Activated naive CD8-positive, alpha-beta T cell (primary cell): ENCODE measurements around the gene NRXN3.

Experiments
- H3K27ac Mint-ChIP-seq: one replicate; pipeline ENCODE4 v1.8.0; 2021; ENCODE audit warnings: mixed read lengths
- H3K27me3 Mint-ChIP-seq: one replicate; pipeline ENCODE4 v1.8.0; 2021; ENCODE audit warnings: mixed read lengths
- H3K36me3 Mint-ChIP-seq: one replicate; pipeline ENCODE4 v1.8.0; 2021; ENCODE audit warnings: mixed read lengths
- H3K4me1 Mint-ChIP-seq: one replicate; pipeline ENCODE4 v1.8.0; 2021; ENCODE audit warnings: low read depth, mixed read lengths
- H3K4me3 Mint-ChIP-seq: one replicate; pipeline ENCODE4 v1.8.0; 2021; ENCODE audit warnings: mild to moderate bottlenecking, mixed read lengths
- H3K9me3 Mint-ChIP-seq: one replicate; pipeline ENCODE4 v1.8.0; 2021; ENCODE audit warnings: low read depth, mixed read lengths

Gene NRXN3

DNA sequence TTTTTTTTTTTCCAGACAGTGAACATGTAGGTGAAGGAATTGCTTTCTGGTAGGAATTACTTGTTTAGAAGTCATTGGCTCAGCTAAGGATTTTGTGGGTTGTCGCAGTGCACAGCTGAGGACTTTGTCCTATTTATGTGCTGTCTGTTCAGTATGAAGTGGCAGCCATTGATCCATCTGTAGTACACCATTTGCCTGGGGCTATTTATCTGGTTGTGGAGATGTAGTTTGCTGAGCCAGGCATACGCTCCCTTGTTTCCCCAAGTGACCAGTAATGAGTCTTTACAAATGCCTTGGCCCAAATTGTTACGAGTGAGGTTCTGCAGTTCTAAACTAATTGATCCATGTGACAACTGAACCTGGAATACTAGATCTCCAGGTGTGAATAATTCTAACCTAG, 140.1 kb downstream of the NRXN3 start:
- Mint-ChIP-seq H3K27ac (no peak overlapping the region), H3K36me3 (no peaks in the 10 kb centered on the region), H3K27me3 (peaks cover 4% of the 10 kb centered on the region), H3K4me3 (no peak overlapping the region), H3K9me3 (no peaks in the 10 kb centered on the region), H3K4me1 (no peaks in the 10 kb centered on the region)

DNA sequence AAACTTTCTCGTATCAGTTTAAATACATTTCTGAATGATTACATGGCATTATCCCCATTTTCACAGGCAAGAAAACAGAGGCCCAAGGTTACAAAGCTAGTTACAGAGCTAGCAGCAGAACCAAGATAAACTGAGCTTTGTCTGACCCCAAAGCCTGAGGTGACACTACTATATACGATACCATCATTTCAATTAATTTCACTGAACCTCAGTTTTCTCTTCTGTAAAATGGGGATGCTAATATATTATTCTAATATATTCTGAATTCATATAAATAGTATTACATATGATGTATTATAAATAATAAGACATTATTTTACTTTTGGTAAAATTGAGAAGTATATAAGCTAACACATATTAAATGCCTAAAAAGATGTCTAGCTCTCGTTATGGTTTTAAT, 143.3 kb downstream of the NRXN3 start:
- H3K36me3 Mint-ChIP-seq: no peaks in the 10 kb centered on the region
- no peaks in the 10 kb centered on the region for H3K4me1 Mint-ChIP-seq
- H3K4me3 Mint-ChIP-seq: no peak overlapping the region
- H3K27me3 Mint-ChIP-seq: peaks cover 2% of the 10 kb centered on the region
- H3K9me3 Mint-ChIP-seq: no peaks in the 10 kb centered on the region
- no peak overlapping the region for H3K27ac Mint-ChIP-seq

DNA sequence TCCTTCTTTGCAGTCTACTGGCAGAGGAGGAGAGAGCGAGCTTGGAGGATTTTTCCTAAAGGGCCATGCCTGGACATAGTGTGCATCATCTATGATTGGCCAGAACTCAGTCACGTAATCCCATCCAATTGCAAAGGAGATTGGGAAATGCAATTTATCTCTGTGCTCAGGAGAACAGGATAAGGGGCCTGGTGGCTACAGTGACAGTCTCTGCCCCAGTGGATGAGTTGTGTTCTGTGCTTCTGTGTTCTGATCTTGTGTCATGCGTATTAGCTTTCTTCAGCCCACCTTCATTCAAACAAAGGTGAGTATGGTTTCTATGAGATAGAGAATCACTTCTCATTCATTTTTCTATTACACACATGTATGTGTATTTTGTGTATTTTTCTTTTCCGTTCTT, 144.3 kb downstream of the NRXN3 start:
- Mint-ChIP-seq H3K36me3 (no peaks in the 10 kb centered on the region), H3K27ac (no peak overlapping the region), H3K4me3 (no peak overlapping the region)

DNA sequence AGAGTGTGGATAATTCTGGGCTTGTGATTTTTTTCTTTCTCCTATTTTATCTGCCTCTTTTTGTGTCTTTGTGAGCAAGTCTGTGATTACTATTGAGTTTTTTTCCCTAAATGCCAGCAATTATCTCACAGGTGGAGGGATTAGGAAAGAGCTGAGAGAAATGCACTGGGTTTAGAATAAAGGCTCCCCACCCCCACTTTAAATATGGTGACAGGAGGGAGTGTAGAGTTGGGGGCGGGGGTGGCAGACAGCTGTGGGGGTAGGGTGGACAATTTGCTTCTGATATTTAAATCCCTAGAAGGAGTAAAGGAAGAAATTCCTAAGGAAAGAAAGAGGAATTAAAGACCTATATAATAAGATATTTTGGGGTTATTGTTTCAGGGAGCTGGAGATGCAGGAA, 145.9 kb downstream of the NRXN3 start:
- no peaks in the 10 kb centered on the region for H3K36me3 Mint-ChIP-seq
- H3K27me3 Mint-ChIP-seq: peaks cover 8% of the 10 kb centered on the region
- no peak overlapping the region for H3K27ac Mint-ChIP-seq
- no peak overlapping the region for H3K4me3 Mint-ChIP-seq
- no peaks in the 10 kb centered on the region for H3K9me3 Mint-ChIP-seq
- no peaks in the 10 kb centered on the region for H3K4me1 Mint-ChIP-seq

More for the DNA sequence above, 144.3 kb downstream of the NRXN3 start:
- Mint-ChIP-seq H3K4me1 (no peaks in the 10 kb centered on the region), H3K27me3 (peaks cover 2% of the 10 kb centered on the region), H3K9me3 (no peaks in the 10 kb centered on the region)

DNA sequence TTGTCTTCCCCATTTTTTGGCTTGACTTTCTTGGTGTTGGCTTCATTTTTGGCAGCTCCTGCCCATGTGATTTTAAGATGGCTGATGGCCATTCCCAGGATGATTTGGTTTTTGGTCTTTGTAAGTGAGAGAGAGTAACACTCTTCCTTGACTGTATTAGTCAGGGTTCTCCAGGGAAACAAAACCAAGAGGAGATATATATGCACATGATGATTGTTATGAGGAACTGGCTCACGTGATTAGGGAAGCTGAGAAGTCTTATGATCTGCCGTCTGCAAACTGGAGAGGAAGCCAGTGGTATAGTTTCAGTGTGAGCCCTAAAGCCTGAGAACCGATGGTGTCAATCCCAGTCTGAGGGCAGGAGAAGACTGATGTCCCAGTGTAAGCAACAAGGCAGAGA, 146.6 kb downstream of the NRXN3 start:
- Mint-ChIP-seq H3K27ac (no peak overlapping the region), H3K4me3 (no peak overlapping the region), H3K36me3 (no peaks in the 10 kb centered on the region), H3K27me3 (peaks cover 6% of the 10 kb centered on the region), H3K9me3 (no peaks in the 10 kb centered on the region), H3K4me1 (no peaks in the 10 kb centered on the region)

DNA sequence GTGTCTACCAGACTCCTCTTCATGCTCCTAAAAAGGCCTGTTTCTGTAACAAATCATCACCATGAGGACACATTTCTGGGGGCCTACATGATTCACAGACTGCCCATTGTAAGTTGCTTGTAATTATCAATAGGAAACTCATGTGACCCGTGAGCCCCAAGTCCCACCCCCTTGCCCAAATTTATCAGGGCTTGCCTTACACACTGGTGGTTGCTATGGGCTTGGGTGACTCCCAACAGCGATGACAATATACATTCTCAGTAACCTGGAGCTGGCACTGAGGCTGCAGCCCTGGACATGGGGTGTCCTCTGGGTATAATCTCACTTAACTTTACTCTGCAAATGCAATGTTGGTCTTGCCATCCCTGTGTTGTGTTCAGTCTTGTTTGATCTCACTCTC, 149.2 kb downstream of the NRXN3 start:
- no peak overlapping the region for H3K27ac Mint-ChIP-seq
- no peaks in the 10 kb centered on the region for H3K9me3 Mint-ChIP-seq
- H3K36me3 Mint-ChIP-seq: no peaks in the 10 kb centered on the region
- H3K4me3 Mint-ChIP-seq: no peak overlapping the region
- no peaks in the 10 kb centered on the region for H3K4me1 Mint-ChIP-seq
- peaks cover 12% of the 10 kb centered on the region for H3K27me3 Mint-ChIP-seq

DNA sequence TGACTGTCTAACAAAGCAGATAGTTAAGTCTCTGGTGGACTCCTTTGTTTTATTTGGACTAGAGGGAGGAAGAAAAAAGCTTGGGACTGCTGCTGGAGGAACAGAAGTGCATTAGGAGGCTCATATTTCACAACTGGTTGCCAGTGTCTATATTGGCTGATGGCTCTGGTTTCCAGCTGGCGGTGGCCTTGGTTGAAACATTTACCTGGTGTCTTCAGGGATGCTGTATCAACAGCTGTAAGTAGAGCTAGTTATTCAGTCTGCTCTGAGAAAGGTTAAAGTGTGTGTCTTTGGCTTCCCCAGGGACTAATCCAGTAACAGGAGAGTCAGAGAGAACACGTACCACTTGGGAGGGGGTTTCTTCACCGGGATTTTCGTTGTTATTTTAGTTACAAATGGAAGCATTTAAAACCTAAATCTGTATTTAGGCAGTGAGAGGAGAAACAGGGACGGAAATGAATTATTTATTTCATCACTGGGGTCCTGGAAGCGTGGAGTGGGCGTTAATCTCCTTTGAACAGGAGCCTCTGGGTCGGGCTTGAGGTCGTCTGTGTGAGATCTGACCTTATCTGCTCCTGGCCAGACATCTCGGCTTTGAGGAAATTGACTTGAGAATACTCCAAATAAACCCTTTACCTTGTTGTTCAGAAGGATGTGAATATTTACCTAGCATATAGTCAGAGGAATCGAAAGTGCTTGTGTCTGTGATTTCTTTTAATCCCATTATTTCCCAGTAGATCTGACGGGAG, 149.9 kb downstream of the NRXN3 start:
- no peaks in the 10 kb centered on the region for H3K9me3 Mint-ChIP-seq
- H3K27ac Mint-ChIP-seq: no peak overlapping the region
- H3K4me3 Mint-ChIP-seq: no peak overlapping the region
- H3K4me1 Mint-ChIP-seq: no peaks in the 10 kb centered on the region
- H3K27me3 Mint-ChIP-seq: peaks cover 12% of the 10 kb centered on the region
- no peaks in the 10 kb centered on the region for H3K36me3 Mint-ChIP-seq

DNA sequence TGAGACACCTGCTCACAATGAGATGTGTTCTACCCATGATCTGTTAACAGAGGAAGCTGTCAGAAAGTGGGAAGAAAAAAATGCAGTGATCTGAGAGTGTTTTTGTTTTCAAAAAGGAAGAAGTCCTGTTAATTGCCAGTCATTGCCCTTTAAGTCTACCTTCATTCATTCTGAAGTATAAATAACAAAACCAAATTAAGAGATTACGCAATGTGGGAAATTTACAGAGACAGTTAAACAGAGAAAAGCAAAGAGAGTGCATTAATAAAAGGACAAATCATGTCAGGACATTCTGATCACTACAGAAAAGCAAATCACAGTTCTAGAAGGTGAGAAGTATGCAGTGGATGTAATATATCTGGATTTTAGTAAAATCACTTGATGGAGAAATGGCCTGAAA, 154.2 kb downstream of the NRXN3 start:
- Mint-ChIP-seq H3K9me3 (no peaks in the 10 kb centered on the region), H3K36me3 (no peaks in the 10 kb centered on the region), H3K4me1 (no peaks in the 10 kb centered on the region), H3K4me3 (no peak overlapping the region), H3K27me3 (peaks cover 12% of the 10 kb centered on the region), H3K27ac (no peak overlapping the region)

DNA sequence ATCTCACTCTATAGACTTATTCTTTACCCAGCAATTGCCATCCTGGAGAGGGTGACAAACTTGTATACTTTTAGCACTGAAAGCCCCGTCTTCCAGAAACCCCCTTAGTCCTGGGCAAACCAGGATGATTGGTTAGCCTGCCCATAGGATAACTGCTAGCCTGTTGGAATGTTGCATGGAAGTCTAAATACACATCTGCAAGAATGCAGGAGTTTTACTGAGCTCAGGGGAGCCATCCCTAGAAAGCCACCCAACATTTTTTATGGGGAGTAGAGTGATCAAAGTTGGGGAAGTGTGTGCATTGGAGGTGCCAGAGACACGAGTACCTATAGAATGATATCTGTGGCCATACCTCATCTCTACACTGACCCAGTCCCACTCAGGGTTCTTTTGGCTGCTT, 155.7 kb downstream of the NRXN3 start:
- H3K36me3 Mint-ChIP-seq: no peaks in the 10 kb centered on the region
- H3K27me3 Mint-ChIP-seq: peaks cover 6% of the 10 kb centered on the region
- no peaks in the 10 kb centered on the region for H3K4me1 Mint-ChIP-seq
- no peak overlapping the region for H3K27ac Mint-ChIP-seq
- H3K4me3 Mint-ChIP-seq: no peak overlapping the region
- no peaks in the 10 kb centered on the region for H3K9me3 Mint-ChIP-seq

DNA sequence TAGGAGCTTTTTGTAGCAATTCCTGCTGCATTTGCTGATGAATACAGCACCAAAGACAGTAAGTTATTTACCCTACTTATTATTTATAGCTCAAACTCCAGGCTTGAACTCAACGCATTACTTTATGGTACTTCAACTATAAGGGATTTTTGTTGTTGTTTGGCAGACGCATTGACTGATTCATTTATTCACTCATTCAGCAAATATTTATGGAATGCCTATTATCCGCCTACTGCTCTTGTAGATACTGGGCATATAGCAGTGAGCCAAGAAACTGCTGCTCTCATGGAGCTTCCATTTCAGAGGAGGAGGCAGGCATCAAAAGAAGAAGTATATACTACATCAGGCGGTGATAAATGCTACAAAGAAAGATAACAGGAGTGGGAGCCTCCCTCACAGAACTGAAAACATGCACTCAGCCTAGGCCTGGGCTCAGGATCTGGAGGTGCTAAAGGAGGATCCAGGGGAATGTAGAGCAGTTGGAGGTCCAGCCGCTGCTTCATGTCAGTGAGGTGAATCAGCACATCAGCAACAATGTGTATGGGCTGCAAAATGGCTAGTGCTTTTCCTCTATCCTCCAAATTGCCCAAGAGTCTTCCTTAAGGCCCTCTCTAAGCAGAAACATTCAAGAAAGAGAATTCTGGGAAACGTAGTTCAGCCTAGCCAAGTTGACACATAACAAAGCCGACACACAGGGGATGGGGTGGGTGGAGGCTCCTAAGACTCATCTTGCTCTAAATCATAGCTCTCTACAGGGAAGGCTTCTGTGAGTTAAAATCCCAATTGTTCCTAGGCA, 157.5 kb downstream of the NRXN3 start:
- no peaks in the 10 kb centered on the region for H3K4me1 Mint-ChIP-seq
- peaks cover 3% of the 10 kb centered on the region for H3K27me3 Mint-ChIP-seq
- no peaks in the 10 kb centered on the region for H3K9me3 Mint-ChIP-seq
- no peak overlapping the region for H3K4me3 Mint-ChIP-seq
- H3K27ac Mint-ChIP-seq: no peak overlapping the region
- H3K36me3 Mint-ChIP-seq: no peaks in the 10 kb centered on the region

DNA sequence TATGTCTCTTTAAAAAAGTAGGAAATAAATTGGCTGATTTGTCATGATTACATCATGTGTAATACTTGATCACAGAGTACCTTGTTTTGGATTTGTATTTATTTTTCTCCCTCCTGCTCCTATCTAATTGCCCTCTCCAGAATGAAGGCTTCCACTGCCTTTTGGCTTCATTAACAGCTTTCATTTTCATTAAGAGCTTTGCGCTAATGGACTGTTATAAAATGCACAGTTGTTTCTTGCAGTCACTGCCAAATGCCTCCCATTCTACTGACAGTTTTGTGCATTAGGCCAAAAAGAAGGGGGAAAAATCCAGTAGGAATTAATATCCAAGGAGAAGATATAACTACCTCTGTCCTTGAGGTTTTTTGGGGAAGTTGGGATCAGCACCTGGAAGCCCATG, 159.2 kb downstream of the NRXN3 start:
- no peak overlapping the region for H3K4me3 Mint-ChIP-seq

DNA sequence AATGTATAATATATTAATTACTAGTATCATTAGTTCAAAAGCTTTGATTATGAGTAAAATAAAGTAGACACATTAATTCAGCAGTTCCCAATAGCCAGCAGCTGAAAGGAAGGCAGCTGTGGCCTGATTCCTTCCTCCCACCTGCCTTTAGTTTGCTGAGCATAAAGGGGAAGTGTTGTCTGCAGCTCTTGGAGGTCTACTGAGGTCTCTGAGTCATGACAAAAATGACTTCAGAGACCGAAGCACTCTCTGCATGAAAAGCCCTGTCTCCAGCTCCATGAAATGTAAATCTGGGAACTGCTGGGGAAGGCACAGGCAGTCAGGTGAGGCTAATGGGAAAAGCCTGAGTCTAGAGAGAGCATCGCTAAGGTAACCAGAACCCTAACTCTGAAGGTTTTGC, 165.4 kb downstream of the NRXN3 start:
- Mint-ChIP-seq H3K4me3 (no peak overlapping the region), H3K36me3 (no peaks in the 10 kb centered on the region), H3K27me3 (peaks cover 10% of the 10 kb centered on the region), H3K4me1 (no peaks in the 10 kb centered on the region), H3K9me3 (no peaks in the 10 kb centered on the region), H3K27ac (no peak overlapping the region)

More for the DNA sequence above, 159.2 kb downstream of the NRXN3 start:
- Mint-ChIP-seq H3K27me3 (peaks cover 5% of the 10 kb centered on the region), H3K27ac (no peak overlapping the region), H3K9me3 (no peaks in the 10 kb centered on the region), H3K4me1 (no peaks in the 10 kb centered on the region), H3K36me3 (no peaks in the 10 kb centered on the region)

DNA sequence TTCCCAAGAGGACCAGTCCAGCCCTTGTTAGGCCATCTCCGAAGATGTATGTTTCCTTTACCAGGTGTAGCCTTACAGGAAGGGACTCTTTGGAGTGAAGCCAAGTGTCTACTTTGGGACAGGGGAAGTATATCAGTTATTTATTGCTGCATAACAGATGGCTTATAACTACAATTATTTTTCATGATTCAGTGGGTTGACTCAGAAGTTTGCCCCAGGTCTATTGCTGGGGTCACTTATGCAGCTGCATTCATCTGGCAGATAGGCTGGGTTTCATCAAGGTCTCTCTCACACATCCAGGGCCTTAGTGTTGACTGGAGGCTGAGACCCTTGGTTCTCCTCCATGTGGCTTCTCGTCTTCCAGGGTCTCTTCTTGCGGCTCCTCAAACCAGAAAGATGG, 170.1 kb downstream of the NRXN3 start:
- Mint-ChIP-seq H3K4me3 (no peak overlapping the region), H3K27ac (no peak overlapping the region), H3K27me3 (peaks cover 5% of the 10 kb centered on the region), H3K9me3 (no peaks in the 10 kb centered on the region), H3K4me1 (no peaks in the 10 kb centered on the region), H3K36me3 (no peaks in the 10 kb centered on the region)

DNA sequence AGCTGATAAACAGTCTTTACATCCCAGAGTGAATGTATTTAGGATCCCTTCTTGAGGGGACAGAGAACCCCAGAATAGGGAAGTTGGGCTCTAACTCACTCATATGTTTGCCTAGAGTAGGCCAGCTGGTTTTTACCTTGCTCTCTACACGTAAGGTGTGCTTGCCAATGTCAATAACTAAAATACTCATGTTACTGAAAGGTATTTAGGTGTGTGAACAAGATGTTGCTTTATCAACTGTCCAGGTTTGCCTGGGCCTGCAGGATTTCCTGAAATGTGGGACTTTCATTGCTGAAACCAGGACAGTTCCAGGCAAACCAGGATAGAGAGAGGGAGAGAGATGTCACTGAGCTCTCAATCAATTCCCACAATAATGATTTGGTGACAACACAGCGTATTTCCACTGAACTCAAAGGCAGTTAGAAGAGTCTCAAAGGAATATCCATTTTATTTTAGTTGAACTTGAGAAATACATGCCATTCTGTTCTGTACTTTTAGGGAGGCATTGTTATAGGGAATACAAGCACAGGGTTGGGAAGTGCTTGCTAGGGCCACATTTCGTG, 171.7 kb downstream of the NRXN3 start:
- H3K27me3 Mint-ChIP-seq: peaks cover 5% of the 10 kb centered on the region
- no peak overlapping the region for H3K4me3 Mint-ChIP-seq
- H3K27ac Mint-ChIP-seq: no peak overlapping the region
- no peaks in the 10 kb centered on the region for H3K9me3 Mint-ChIP-seq
- H3K4me1 Mint-ChIP-seq: no peaks in the 10 kb centered on the region
- H3K36me3 Mint-ChIP-seq: no peaks in the 10 kb centered on the region

DNA sequence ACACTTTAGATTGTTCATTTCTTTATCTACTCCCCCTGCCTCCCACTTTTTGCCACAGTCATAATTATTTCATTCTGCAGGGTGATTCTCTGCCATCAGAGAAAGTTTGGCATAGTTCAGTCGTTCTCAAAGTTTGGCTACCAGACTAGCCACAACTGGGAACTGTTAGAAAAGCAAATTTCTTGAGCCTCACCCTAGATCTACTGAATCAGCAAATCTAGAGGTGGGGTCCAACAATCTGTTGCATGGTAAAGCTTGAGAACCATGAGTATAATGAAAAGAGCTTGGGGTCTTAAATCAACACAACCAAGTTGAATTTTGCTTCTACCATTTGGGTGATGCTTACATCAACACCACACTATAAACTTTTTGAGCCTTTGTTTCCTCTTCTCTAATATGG, 172.7 kb downstream of the NRXN3 start:
- Mint-ChIP-seq H3K27me3 (peaks cover 1% of the 10 kb centered on the region), H3K27ac (no peak overlapping the region), H3K36me3 (no peaks in the 10 kb centered on the region), H3K4me1 (no peaks in the 10 kb centered on the region), H3K9me3 (no peaks in the 10 kb centered on the region), H3K4me3 (no peak overlapping the region)
